OCI-LY7 (cell line): ENCODE measurements around the gene ZC3H18. TPM values are rescaled to one million over a fixed set of nuclear protein-coding genes. Genes with fewer than 3 reads are reported as not detected.

Experiments used
- BruUV-seq: library from RNA; stranded (reverse); fragments of 400-500 nt; replicated peaks from 2 replicates; lab custom pipeline; 2021; lab: Mats Ljungman, UMichigan
- CTCF ChIA-PET: fragments of 300-600 bp; sonication (Branson Sonifier 250); formaldehyde crosslinking; loops from one replicate; lab custom pipeline; 2022; ENCODE audit warnings: antibody characterized with exemption; ENCODE audit not compliant: unreplicated experiment; lab: Charles Lee
- POLR2A ChIA-PET: fragments of 300-600 bp; sonication (Branson Sonifier 250); formaldehyde crosslinking; loops from one replicate; lab custom pipeline; 2022; ENCODE audit warnings: antibody characterized with exemption; lab: Charles Lee
- DNase-seq: peaks from one replicate; pipeline ENCODE4 v3.0.0-alpha.2; 2015; ENCODE audit warnings: low spot score
- H2AFZ ChIP-seq: fragments of 200-600 bp; sonication (generic), shearing (Covaris generic); 2 replicates; pipeline ENCODE4 v1.6.1; 2014; ENCODE audit warnings: mild to moderate bottlenecking, antibody characterized with exemption, low read length, moderate library complexity
- H3K27ac ChIP-seq: fragments of 200-600 bp; sonication (generic); 2 replicates; pipeline ENCODE4 v1.5.1; 2014; ENCODE audit warnings: mixed run types, low read depth, mild to moderate bottlenecking, moderate library complexity, low read length, inconsistent platforms; ENCODE audit not compliant: poor library complexity, severe bottlenecking
- H3K36me3 ChIP-seq: fragments of 200-600 bp; sonication (generic); 2 replicates; pipeline ENCODE4 v1.6.1; 2014; ENCODE audit warnings: mild to moderate bottlenecking, antibody characterized with exemption, low read length, moderate library complexity, mixed read lengths; ENCODE audit not compliant: insufficient read depth
- H3K4me1 ChIP-seq: fragments of 200-600 bp; sonication (generic); 2 replicates; pipeline ENCODE4 v1.5.1; 2014; ENCODE audit warnings: mild to moderate bottlenecking, low read length; ENCODE audit not compliant: insufficient read depth, poor library complexity, severe bottlenecking
- H3K4me2 ChIP-seq: fragments of 200-600 bp; sonication (generic); 2 replicates; pipeline ENCODE4 v1.6.1; 2014; ENCODE audit warnings: mild to moderate bottlenecking, low read length
- H3K4me3 ChIP-seq: fragments of 200-600 bp; sonication (generic); 2 replicates; pipeline ENCODE4 v1.5.1; 2014; ENCODE audit warnings: mild to moderate bottlenecking, low read depth, low read length; ENCODE audit not compliant: poor library complexity, severe bottlenecking
- H3K79me2 ChIP-seq: fragments of 200-600 bp; sonication (generic); 2 replicates; pipeline ENCODE4 v1.6.1; 2016; ENCODE audit warnings: low read depth, mild to moderate bottlenecking, low read length, moderate library complexity, mixed read lengths; ENCODE audit not compliant: insufficient read depth
- H3K9me2 ChIP-seq: fragments of 200-600 bp; sonication (generic); 2 replicates; pipeline ENCODE4 v1.6.1; 2016; ENCODE audit warnings: mild to moderate bottlenecking, low read length, mixed read lengths; ENCODE audit not compliant: insufficient read depth
- H3K9me3 ChIP-seq: fragments of 200-600 bp; sonication (generic); 2 replicates; pipeline ENCODE4 v1.6.1; 2014; ENCODE audit warnings: mild to moderate bottlenecking, mixed run types, low read length, mixed read lengths
- H4K20me1 ChIP-seq: fragments of 200-600 bp; sonication (generic); 2 replicates; pipeline ENCODE4 v1.6.1; 2014; ENCODE audit warnings: mild to moderate bottlenecking, antibody characterized with exemption, low read length, moderate library complexity, mixed read lengths; ENCODE audit not compliant: insufficient read depth
- CTCF ChIP-seq: fragments of 200-600 bp; sonication (generic); conservative IDR thresholded peaks from 2 replicates; pipeline ENCODE4 v1.5.1; 2014; ENCODE audit warnings: mild to moderate bottlenecking, antibody characterized with exemption, low read length, moderate library complexity, mixed read lengths
- EZH2phosphoT487 ChIP-seq: fragments of 200-600 bp; sonication (generic); IDR thresholded peaks from 2 replicates; pipeline ENCODE4 v1.6.1; 2018; ENCODE audit warnings: low read depth, borderline replicate concordance, mild to moderate bottlenecking, mixed run types, antibody characterized with exemption, low read length, moderate library complexity, mixed read lengths
- intact Hi-C: fragments of 100-400 bp; cut with micrococcal nuclease; formaldehyde crosslinking; loops from one replicate; pipeline ENCODE4 v1.10.0; 2022; ENCODE audit not compliant: unreplicated experiment
- total RNA-seq, 2 experiments: library from RNA; depleted of rRNA in 1 of 2; stranded (reverse); fragments of >200 nt in 1 of 2; shearing (Covaris generic) in 1 of 2; gene quantifications; 2 replicates each; pipeline ENCODE4 v1.2.3, GENCODE V29; 2014 to 2022

ZC3H18 gene
- total RNA-seq, 2 experiments from 2014 or later: 22.2 to 79.0 TPM

- intact Hi-C loops: no loop called here
- no TSS peak for BruUV-seq
- no peak for DNase-seq
- no peak overlapping the region for H3K4me2 ChIP-seq
- H3K9me3 ChIP-seq: no peaks in the 10 kb centered on the region
- no peaks in the 10 kb centered on the region for H4K20me1 ChIP-seq
- no peak overlapping the region for H3K4me3 ChIP-seq
- H2AFZ ChIP-seq: no peak overlapping the region
- no peaks in the 10 kb centered on the region for H3K9me2 ChIP-seq
- ChIA-PET CTCF (no interaction called here), POLR2A (interaction anchor here (0.6 kb wide), 1 partner anchor 248 kb away, joined by 3 read pairs; no protein-coding TSS in a partner anchor)
- H3K36me3 ChIP-seq: 0 out of 2 replicates have a peak, but pooled peaks cover 3% of the 10 kb centered on the region
- peaks cover 14% of the 10 kb centered on the region for H3K4me1 ChIP-seq
- TF ChIP-seq CTCF (no peak), EZH2phosphoT487 (no peak)
- no peaks in the 10 kb centered on the region for H3K79me2 ChIP-seq
- no peak overlapping the region for H3K27ac ChIP-seq
These were observed 37.6 kb upstream of the ZC3H18 start for GRCh38 chr16:88532434-88533241.

- intact Hi-C loops: no loop called here
- no peak overlapping the region for H2AFZ ChIP-seq
- no peak for TF ChIP-seq CTCF
- no peak for TF ChIP-seq EZH2phosphoT487
- ChIA-PET POLR2A (interaction anchor here (0.6 kb wide), 1 partner anchor 247 kb away, joined by 3 read pairs; no protein-coding TSS in a partner anchor), CTCF (no interaction called here)
- H3K4me3 ChIP-seq: no peak overlapping the region
- no peaks in the 10 kb centered on the region for H3K9me3 ChIP-seq
- H3K9me2 ChIP-seq: no peaks in the 10 kb centered on the region
- H3K36me3 ChIP-seq: 0 out of 2 replicates have a peak, but pooled peaks cover 3% of the 10 kb centered on the region
- H4K20me1 ChIP-seq: no peaks in the 10 kb centered on the region
- H3K27ac ChIP-seq: no peak overlapping the region
- H3K4me1 ChIP-seq: peaks cover 14% of the 10 kb centered on the region
- BruUV-seq: no TSS peak
- no peak overlapping the region for H3K4me2 ChIP-seq
- DNase-seq: no peak
- H3K79me2 ChIP-seq: no peaks in the 10 kb centered on the region
These were observed 36.8 kb upstream of the ZC3H18 start for GRCh38 chr16:88533381-88533917.
